Fibroblast of skin of left quadriceps (primary cell): ENCODE measurements around the gene METTL24.
"Not testable (repeated sequence)": the region's sequence is repeated elsewhere in the genome, so short reads cannot be mapped to it uniquely, and the experiment has no call there.

Source experiments
- DNase-seq, 2 experiments: peaks; one replicate each; pipeline ENCODE4 v3.0.0-alpha.2; 2013; ENCODE audit warnings: low read depth in 2 of 2

The METTL24 gene

DNA sequence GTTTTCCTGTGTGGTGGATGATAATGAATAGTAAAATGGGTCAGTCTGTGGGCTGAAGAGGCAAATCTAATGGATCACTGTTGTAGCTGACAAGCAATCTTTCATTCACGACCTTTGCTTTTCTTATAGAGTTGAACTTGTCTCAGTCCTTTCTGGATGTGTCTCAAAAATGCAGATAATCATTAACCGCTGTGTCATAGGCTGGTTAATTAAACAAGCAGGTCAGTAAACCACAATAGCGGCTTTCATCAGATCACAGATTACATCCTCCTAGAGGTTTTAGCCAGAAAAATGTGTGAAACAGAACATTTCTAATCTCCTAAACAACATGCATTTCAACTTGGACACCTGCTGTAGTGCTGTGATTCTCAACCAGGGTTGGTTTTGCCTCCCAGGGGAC is 2.5 kb upstream of the METTL24 start:
- DNase-seq = no peak

DNA sequence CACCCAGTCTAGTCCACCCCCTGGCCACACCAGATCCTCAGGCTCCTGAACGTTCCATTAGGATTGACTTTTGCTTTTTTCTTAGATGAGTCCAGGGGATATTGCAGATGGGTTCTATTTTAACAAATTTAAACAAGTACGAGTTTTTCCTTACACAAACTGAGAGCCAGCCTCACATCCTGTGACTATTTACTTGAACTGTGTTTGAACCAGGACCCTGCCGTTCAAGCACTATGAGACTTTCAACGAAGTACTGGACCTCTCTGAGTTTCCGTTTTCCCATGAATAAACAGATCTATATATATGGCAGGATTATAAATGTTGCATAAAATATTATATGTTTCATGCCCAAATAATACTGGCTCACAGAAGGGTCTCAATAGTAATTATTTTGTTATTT is 1.4 kb upstream of the METTL24 start:
- no peak for DNase-seq

DNA sequence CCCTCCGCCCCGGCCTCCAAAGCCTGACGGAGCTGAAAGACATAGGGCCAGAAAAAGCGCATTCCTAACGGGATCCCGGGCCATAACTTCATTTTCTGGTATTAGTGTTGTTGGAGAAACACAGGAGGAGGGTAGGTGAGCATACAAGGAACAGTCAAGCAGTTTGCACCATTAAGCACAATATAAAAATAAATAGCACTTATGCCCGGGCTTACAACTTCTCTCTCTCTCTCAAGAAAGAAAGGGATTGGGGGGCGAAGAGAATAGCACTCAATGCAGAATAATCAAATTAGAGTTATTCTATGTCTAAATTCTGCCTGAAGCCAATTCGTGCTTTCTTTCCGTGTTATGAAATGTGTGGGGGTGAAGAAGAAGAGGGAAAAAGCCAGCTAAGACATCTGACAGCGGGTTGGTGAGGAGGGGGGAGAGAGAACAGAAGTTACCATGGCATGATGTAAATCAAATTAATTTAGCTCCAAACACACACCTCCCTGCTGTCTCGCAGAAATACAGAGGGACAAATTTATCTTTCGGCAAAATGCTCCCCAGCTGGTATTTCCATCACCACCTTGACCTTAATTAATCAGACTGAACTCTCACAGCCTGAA is 508 bp upstream of the METTL24 start:
- no peak for DNase-seq

DNA sequence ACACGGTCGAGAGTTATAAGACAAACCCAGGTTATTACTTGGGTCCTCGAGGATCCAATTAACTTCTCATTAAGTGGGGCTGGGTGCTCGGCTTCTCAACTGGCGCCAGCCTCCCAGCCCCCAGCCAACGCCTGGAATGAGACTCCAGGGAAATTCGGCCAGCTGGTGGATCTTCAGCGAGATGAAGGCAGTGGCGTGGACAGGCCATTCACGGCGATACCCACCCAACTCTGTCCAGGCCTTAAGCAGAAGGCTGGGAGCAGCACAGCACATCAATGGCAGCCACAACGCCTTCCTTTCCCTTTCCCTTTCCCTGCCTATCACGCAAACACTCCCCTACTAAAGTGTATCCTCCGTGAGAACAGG is 868 bp downstream of the METTL24 start:
- no peak for DNase-seq

DNA sequence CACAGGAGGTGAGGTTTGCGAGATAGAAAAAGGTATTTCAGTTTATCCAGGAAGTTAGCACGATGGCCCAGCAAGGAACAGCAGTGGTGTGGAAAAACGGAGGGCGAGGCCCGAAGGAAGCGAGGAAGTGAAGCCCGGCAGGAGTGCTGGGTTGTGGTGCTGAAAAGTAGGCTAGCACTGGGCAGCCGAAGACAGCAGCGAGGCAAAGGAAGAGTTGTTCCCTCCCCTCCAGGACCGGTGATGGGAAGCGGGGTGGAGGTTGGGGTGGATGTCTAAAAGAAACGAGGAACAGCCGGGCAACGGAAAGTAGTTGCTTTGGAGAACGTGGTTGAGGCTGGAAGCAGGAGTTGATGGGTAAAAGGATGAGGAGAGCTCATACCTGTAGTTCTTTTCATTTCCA is 1.4 kb downstream of the METTL24 start:
- no peak for DNase-seq

DNA sequence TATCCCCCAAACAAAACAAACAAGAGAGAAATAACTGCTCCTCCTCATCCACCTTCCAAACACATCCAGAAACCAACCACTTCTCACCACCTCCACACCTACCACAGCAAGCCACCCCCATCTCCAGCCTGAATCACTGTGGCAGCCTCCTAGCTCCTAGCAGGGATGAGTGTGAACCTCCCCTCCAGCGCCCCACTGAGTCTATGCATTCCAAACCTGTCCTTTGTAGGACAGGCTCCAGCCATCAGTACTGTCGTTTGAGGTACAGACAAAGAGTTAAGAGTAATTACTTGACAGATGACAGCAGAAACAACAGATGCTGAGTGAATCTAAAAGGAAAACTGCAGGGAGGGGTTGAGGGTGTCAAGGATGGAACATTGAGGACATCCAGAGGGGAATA is 2.4 kb downstream of the METTL24 start:
- no peak for DNase-seq

DNA sequence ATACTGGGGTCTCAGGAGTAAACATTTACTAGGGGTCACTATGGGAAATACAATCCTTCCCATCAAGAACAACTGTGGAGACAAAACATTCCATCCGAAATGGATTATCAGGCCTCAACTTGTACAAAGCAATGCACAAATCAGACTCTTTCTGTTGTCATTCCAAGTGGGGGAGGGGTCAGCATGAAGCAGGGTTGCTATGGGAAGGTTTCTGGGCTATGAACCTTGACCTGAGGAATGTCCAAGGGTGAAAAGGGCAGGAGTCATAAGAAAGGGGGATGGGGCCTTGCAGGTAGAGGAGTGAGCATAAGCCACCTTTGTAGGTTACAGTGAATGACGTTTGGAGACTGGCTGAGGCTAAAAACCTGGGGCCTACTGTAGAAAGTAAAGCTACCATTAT is 3.1 kb downstream of the METTL24 start:
- DNase-seq = no peak

DNA sequence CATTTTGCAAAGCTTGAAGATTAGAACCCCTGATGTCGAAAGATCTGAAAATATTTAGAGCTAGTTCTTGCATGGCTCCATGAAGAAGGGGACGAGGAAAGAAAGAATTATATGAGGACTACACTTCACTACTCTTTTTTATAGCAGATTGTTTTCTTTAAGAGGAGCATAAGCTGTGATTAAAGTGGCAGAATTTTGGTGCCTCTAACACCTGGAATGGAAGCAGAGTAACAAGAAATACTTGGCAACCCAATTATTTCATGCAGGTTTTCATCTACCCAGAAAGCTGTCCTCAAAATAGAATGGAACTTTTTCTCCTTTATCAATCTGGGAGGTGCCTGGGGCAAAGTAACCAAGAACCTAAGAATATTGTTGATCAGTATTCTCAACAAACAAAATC is 4.0 kb downstream of the METTL24 start:
- DNase-seq = no peak

DNA sequence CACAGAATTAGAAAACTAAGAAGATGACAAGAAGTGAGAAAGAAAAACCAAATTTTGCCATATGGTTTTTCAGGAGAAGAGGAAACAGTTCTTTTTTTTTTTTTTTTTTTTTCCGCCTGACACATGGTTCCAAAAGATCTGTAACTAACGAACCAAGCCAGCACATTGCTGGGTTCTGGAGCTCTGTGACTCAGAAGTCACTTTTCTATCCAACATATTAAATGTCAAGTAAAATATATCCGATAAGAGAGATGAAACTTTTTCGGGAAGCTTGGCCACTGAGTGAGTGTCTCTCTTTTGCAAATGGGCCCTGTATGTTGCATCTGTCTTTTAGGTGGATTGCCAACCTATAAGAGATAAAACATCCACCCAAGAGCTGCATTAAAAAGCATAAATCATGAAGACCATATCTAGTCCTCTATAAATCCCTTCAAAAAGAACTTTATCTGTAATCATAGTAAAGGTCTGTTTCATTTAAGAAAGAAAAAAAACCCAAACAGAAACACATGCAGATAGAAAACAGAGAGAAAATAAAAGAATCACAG is 4.6 kb downstream of the METTL24 start:
- DNase-seq = no peak

DNA sequence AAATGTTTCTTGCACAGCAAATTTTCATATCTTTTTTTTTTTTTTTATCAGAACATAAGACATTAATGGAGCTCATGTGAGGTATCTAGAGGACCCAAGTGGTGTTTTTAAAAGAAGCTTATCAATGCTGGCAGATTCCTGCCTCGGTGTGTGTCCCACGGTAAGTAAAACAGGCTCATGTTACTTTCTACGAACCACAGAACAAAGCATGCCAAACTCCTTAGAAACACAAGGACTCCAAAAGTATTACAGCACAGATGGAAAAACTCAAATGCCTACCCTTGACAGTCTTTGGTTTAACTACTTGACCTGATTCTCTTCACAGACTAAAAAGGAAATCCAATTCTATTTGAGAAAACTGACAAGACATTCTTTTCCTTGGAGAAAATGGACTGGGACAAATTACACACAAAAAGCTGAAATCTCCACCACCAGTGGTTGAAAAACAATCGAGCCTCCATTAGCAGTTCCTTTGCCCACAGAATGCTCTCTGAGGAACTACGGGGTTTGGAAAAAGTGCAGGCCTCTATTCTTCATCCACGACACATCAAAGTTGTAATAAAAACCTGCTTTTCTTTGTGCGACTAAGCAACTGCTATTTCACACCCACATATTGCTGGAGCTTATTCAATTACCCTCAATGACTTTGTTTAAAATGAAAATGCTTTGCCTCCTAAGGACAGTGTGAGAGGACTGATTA is 5.4 kb downstream of the METTL24 start:
- no peak for DNase-seq

DNA sequence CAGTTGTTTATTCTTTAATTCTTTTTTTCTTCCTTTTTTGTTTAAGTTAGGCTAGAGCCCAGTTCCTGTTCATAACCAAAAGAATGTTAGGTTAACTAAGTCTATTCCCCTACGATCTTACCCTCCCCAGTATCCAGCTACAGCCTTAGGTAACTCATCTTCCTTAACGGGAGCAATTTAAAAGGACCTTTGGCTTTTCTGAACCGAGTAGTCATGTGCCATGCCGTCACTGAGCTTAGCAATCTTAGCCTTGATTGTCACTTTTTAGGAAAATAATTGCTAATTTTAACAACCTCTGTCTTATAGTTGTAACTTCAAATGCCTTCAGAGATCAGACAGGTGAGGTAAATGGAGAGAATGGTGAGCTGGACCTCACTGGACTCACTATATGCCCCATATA is 6.2 kb downstream of the METTL24 start:
- DNase-seq = no peak

DNA sequence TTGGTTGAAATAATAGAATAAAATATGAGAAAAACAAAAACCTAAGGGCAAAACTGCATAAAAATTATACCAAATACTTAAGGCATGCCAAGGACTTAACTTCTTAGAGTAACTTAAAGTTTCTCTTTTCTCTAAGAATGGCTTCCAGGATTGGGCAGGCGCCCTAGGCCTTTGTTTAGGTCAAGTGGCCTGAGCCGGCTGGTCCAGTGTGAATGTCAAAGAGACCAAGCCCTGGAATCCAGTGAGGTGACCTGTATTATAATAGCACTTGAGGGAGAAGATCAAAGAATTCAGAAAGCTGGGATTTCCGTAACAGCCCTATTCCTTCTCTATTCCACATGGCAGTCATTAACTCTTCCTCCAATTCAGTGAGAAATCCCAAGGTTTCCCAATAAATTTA is 6.6 kb downstream of the METTL24 start:
- DNase-seq = no peak

DNA sequence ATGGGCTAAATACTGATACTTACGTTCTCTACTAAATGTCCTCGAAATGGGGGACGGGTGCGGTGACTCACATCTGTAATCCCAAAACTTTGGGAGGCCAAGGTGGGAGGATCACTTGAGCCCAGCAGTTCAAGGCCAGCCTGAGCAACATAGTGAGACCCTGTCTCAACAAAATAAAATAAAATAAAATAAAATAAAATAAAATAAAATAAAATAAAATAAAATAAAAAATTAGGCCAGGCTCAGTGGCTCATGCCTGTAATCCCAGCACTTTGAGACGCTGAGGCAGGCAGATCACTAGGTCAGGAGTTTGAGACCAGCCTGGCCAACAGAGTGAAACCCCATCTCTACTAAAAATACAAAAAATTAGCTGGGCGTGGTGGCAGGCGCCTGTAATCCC is 7.6 kb downstream of the METTL24 start:
- not testable (repeated sequence) for DNase-seq

DNA sequence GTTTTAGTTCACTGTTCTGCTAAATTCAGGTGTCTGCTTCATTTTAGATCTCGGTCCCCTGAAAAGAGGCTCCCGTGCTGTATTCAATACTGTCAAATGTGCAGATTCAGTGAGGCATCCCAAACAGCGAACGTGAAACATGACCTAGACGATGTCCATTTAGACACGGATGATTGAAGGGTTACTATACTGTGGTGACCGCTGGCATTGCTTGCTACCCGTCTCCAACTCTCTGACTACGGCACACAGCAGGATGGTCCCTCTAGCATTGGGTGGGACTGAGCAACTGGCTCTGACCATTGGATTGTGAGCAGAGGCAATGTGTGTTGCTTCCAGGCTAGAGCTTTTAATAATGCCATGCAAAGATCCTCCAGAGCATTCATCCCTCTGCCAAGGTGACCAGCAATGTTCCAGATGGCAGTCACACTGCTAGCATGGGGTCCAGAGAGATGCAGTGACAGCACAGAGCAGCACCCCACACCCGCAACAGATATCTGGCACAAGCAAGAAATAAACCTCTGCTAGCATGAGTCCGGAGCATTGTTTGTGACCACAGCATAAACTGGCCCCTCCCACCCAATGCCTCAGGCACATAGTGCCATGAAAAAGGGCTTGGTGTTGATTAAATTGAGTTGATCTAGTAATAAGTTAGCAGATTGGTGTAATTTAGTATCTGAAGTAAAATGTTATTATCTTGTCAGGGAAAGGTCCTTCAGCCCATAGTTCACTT is 9.0 kb downstream of the METTL24 start:
- no peak for DNase-seq

DNA sequence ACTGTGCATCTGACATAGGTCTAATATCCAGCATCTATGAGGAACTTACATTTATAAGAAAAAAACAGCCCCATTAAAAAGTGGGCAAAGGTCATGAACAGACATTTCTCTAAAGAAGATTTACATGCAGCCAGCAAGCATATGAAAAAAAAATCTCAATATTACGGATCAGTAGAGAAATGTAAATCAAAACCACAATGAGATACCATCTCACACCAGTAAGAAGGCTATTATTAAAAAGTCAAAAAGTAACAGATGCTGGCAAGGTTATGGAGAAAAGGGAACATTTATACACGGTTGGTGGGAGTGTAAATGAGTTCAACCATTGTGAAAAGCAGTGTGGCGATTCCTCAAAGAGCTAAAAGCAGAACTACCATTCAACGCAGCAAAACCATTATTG is 13.1 kb downstream of the METTL24 start:
- DNase-seq = no peak

DNA sequence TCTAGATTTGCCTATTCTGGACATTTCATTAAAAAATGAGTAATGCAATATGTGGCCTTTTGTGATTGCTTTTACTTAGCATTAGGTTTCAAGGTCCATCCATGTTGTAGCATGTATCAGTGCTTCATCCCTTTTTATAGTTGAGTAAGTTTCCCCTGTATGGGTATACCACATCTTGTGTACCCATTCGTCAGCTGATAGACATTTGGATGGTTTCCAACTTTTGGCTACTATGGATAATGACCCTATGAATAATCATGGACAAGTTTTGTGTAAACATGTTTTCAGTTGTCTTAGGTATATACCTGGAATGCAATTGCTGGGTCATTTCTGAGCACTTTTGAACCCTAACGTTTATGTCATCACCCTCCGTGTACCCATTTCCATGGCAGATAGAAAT is 15.4 kb downstream of the METTL24 start:
- no peak for DNase-seq

DNA sequence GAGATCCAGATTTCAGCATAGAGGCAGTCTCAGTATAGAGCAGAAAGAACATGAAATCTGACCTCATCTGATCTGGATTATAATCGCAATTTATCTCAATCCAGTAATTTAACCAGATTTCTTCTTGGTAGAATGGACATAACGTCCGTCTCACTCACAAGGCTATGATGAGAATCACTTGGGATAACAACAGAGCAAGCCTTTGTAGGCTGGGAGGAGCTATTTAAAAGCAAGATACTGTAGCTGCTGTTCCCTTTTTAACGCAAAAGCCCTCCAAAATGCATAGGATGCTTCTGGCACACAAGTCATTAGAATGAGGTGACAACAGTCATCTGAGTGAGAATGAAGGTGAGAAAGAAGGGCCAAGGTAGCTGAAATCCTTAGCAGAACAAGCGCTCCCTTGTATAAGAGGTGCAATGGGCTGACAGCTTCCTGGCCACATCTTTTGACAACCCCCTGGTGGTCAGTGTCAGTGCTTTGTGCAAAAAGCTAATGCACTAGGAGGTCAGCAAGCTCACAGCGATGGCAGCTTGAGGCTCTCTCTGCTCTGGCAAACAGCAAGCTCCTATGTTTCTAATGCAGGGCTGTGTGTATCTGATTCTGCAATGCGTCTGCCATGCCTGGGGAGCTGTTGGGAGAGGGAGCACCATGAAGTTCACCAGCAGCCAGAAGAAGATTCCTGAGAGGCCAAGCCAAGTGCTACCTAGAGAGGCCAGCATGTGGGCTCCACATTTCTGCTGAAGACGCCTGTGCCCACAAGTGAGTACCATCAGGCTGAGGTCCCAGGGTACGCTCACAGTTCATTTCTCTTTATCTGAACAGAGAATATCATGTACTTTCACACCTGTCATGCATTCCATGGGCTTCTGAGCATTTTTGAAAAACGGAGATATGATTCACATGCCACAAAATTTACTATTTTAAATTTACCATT is 16.2 kb downstream of the METTL24 start:
- no peak for DNase-seq

DNA sequence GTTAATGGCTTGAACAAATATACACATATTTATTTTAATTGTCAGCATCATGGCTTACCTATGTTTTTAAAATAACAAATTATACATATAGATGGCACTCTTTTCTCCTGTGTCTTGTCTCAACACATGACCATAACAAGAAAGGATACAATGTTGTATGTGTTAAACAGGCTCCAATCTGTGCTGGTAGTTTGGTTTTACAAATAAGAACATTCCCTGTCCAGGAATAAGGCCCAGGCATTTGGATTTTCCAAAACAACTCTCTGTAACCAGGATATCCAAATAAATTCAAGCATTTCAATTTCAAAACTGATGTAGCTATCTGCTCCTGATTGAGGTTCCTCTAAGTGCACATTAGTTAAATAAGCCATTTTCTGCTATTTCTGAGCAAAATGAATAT is 17.1 kb downstream of the METTL24 start:
- no peak for DNase-seq

DNA sequence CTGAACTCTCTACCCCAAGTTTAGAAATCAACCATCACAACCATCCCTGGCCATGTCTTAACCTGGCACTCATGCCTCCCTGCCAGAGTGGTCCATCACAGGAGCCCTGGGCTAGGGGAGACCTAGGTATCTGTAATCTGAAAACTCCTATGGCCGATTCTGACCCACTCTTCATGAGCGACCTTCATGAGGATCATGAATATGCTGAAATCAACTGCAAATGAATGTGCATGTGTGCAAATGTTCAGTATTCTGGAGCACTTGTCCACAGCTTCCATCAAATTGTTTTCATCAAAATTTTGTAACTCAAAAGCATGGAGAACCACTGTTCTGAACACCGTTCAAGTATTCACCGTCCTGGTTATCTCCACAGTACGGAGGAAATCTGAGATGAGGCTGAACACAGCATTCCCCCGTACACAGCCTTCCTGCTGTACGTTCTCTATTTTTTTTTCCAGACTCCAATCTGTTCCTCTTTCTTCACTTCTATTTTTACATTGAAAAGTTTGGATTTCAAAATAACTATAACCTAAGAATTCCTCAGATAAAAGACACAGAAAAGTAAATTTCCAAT is 17.7 kb downstream of the METTL24 start:
- no peak for DNase-seq

DNA sequence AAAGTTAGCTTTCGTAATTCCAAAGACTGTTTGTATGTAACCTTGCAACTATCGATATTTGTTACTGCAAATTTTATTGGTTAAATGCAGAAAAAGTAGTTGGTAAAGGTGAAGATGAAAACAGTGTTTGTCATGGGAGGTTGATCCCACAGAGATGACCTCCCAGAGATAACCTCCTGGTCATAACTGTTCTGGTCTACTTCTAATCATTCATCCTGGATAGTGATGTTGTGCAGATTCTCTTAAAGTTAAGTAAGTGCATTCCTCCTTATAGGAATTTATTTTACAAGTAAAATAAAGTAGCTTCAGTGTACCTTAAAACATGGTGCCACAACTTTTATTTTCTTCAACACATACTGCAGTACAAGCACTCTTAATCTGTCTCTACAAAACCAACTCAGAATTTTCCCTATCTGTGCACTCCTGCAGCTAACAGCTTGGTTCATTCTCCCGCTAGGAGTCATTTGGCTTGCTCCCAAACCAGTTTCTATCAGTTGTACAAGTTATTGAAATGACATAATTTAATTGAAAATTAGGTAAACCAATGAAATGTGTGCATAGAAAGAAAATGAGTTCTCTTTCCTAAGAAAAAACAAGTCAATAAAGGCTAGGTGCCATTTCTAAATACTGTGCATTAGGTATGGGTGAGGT is 19.2 kb downstream of the METTL24 start:
- no peak for DNase-seq

DNA sequence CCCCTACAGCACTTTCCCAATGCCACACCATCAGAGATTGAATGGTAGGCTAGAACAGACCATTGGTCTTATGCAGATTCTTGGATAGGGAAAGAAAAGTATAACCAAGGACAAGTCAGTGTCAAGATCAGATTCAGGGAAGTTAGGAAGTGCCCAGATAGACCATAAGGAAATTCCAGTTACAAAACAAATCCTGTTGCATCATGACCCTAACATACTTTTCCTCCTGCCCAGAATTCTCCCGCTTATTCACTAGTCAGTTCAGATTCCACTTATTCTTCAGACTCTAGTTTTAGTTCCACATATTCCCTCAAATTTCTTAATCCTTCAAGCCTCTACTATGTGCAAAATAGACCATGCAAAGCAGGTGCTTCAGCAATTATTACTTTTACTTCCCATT is 20.7 kb downstream of the METTL24 start:
- no peak for DNase-seq
